HG03097 (cell line): ENCODE data around the gene FRMD3.

Source experiments
- ATAC-seq: cut with Tn5 transposase; IDR thresholded peaks from one replicate; pipeline ENCODE4 v1.9.1; 2021; ENCODE audit not compliant: unreplicated experiment, low FRiP score

FRMD3 gene

GRCh38 chr9:83343366-83343999 lies 194.7 kb downstream of the FRMD3 start:
- ATAC-seq: no peak

- no peak for ATAC-seq
These were observed 195.5 kb downstream of the FRMD3 start for GRCh38 chr9:83342731-83343130.

GRCh38 chr9:83342006-83342405 lies 196.2 kb downstream of the FRMD3 start:
- ATAC-seq: no peak

- ATAC-seq: no peak
These were observed 197.8 kb downstream of the FRMD3 start for GRCh38 chr9:83340451-83340850.

GRCh38 chr9:83339435-83339834 lies 198.8 kb downstream of the FRMD3 start:
- ATAC-seq: no peak

- no peak for ATAC-seq
These were observed 201.5 kb downstream of the FRMD3 start for GRCh38 chr9:83336706-83337105.

- ATAC-seq: no peak
These were observed 203.9 kb downstream of the FRMD3 start for GRCh38 chr9:83334320-83334719.

- no peak for ATAC-seq
These were observed 207.7 kb downstream of the FRMD3 start for GRCh38 chr9:83330207-83331196.

GRCh38 chr9:83327750-83328622 lies 210.2 kb downstream of the FRMD3 start:
- ATAC-seq: no peak

GRCh38 chr9:83327323-83327722 lies 210.9 kb downstream of the FRMD3 start:
- no peak for ATAC-seq

- no peak for ATAC-seq
These were observed 215.1 kb downstream of the FRMD3 start for GRCh38 chr9:83323148-83323547.

GRCh38 chr9:83322438-83322837 lies 215.8 kb downstream of the FRMD3 start:
- ATAC-seq: no peak

GRCh38 chr9:83317244-83317643 lies 221.0 kb downstream of the FRMD3 start:
- no peak for ATAC-seq

- no peak for ATAC-seq
These were observed 222.6 kb downstream of the FRMD3 start for GRCh38 chr9:83315649-83316048.

GRCh38 chr9:83313781-83314180 lies 224.4 kb downstream of the FRMD3 start:
- ATAC-seq: no peak

GRCh38 chr9:83312537-83312936 lies 225.7 kb downstream of the FRMD3 start:
- ATAC-seq: no peak

GRCh38 chr9:83307066-83307724 lies 231.0 kb downstream of the FRMD3 start:
- ATAC-seq: no peak

- ATAC-seq: no peak
These were observed 233.5 kb downstream of the FRMD3 start for GRCh38 chr9:83304686-83305085.

GRCh38 chr9:83299571-83299970 lies 238.6 kb downstream of the FRMD3 start:
- ATAC-seq: no peak

- ATAC-seq: no peak
These were observed 239.1 kb downstream of the FRMD3 start for GRCh38 chr9:83299094-83299493.
